Measurements from ENCODE around the gene CENPO. TPM values are rescaled to one million over a fixed set of nuclear protein-coding genes. Genes with fewer than 3 reads are reported as not detected.

CENPO gene
- total RNA-seq, 4 donors from 2014 or later = 4.2 to 8.9 (median 6.3) TPM

GRCh38 chr2:24809316-24810007 lies 16.2 kb downstream of the CENPO start:
- no peak for DNase-seq
- Histone ChIP-seq H3K27ac (no peak overlapping the region), H3K4me3 (replicated peaks in 1 of 3) (no peak overlapping the region), H3K9me3 (no peaks in the 10 kb centered on the region), H3K36me3 (no peaks in the 10 kb centered on the region), H3K4me1 (no peaks in the 10 kb centered on the region), H3K27me3 (no peaks in the 10 kb centered on the region)
- intact Hi-C loops (cut with DNase I) = no loop called here
- 90 to 94% methylated on average over 4 of the region's 4 CpGs for WGBS, 2 donors
- TF ChIP-seq CTCF (IDR thresholded peaks at IDR 0.05) (no peak), POLR2A (IDR thresholded peaks at IDR 0.05) (no peak)

- Histone ChIP-seq H3K4me3 (replicated peaks in 1 of 3) (no peak overlapping the region), H3K36me3 (no peaks in the 10 kb centered on the region), H3K27me3 (no peaks in the 10 kb centered on the region), H3K9me3 (no peaks in the 10 kb centered on the region), H3K27ac (no peak overlapping the region), H3K4me1 (no peaks in the 10 kb centered on the region)
- intact Hi-C loops (cut with DNase I) = no loop called here
- no peak for DNase-seq
- 94 to 100% methylated on average over 4 of the region's 4 CpGs for WGBS, 2 donors
- no peak for TF ChIP-seq CTCF (IDR thresholded peaks at IDR 0.05)
- TF ChIP-seq POLR2A (IDR thresholded peaks at IDR 0.05) = no peak
Observed at GRCh38 chr2:24813691-24814137, 20.5 kb downstream of the CENPO start.

GRCh38 chr2:24814516-24814915 lies 21.3 kb downstream of the CENPO start:
- H3K9me3 ChIP-seq = no peaks in the 10 kb centered on the region
- TF ChIP-seq CTCF (IDR thresholded peaks at IDR 0.05) (no peak), POLR2A (IDR thresholded peaks at IDR 0.05) (no peak)
- intact Hi-C loops (cut with DNase I) = no loop called here
- 91 to 96% methylated on average over 4 of the region's 4 CpGs for WGBS, 2 donors
- no peak overlapping the region for H3K27ac ChIP-seq
- H3K27me3 ChIP-seq = no peaks in the 10 kb centered on the region
- H3K36me3 ChIP-seq = peaks cover 0 to 2% of the 10 kb centered on the region in 2 donors
- DNase-seq = no peak
- H3K4me3 ChIP-seq (replicated peaks in 1 of 3) = no peak overlapping the region
- H3K4me1 ChIP-seq = no peaks in the 10 kb centered on the region

- Histone ChIP-seq H3K36me3 (peaks cover 0 to 5% of the 10 kb centered on the region in 2 donors), H3K4me1 (no peaks in the 10 kb centered on the region), H3K4me3 (replicated peaks in 1 of 3) (no peak overlapping the region), H3K27ac (no peak overlapping the region), H3K27me3 (no peaks in the 10 kb centered on the region), H3K9me3 (no peaks in the 10 kb centered on the region)
- 98 to 99% methylated on average over 4 of the region's 4 CpGs for WGBS, 2 donors
- DNase-seq = no peak
- TF ChIP-seq CTCF (IDR thresholded peaks at IDR 0.05) (no peak), POLR2A (IDR thresholded peaks at IDR 0.05) (no peak)
- intact Hi-C loops (cut with DNase I) = no loop called here
Observed at GRCh38 chr2:24815171-24815570, 21.9 kb downstream of the CENPO start.

GRCh38 chr2:24816404-24816803 lies 23.2 kb downstream of the CENPO start:
- peaks cover 0 to 9% of the 10 kb centered on the region in 2 donors for H3K36me3 ChIP-seq
- intact Hi-C loops (cut with DNase I) = no loop called here
- TF ChIP-seq POLR2A (IDR thresholded peaks at IDR 0.05) = no peak
- TF ChIP-seq CTCF (IDR thresholded peaks at IDR 0.05) = no peak
- no peaks in the 10 kb centered on the region for H3K4me1 ChIP-seq
- no peak for DNase-seq
- no peaks in the 10 kb centered on the region for H3K9me3 ChIP-seq
- H3K27me3 ChIP-seq = no peaks in the 10 kb centered on the region
- no peak overlapping the region for H3K4me3 ChIP-seq (replicated peaks in 1 of 3)
- WGBS, 2 donors = 94 to 95% methylated on average over 6 of the region's 6 CpGs
- no peak overlapping the region for H3K27ac ChIP-seq

Measured in thyroid gland (tissue), 4 donors.